ENCODE results near the gene NEK1.
"Not testable (repeated sequence)": the region's sequence is repeated elsewhere in the genome, so short reads cannot be mapped to it uniquely, and the experiment has no call there.

The NEK1 gene

DNA sequence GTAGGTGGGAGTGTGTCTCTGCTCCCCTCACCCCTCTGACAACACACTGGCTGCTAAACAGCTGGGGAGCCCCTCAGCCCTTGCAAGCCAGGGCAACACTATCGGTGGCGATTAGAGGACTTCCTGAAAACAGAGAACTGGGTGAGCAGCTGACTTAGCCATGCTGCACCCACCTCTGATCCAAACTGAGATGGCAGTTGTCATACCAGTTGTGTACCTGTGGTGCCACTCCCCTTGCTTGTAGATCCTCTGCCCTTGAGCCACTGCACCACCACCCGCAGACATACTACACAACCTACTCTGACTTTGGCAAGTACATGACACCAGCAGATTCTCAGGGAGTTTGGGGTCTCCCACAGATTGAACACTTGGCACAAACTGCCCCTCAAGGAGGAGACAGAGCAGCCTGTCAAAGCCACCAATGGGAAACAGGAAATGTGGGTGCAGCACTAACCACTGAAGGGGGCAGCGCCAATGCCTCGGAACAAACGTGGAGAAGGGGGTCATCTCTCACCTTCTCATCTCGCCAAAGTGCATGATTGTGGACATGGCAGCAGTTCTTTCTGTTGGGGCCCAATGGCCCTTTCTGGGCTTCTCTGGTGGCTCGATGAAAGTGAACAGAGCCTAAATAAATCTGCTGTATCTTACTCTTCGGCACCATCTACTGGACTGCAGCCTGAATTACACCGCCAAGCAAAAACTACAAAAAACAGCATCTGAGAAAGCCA is 119.8 kb downstream of the NEK1 start:
- no peak for DNase-seq

DNA sequence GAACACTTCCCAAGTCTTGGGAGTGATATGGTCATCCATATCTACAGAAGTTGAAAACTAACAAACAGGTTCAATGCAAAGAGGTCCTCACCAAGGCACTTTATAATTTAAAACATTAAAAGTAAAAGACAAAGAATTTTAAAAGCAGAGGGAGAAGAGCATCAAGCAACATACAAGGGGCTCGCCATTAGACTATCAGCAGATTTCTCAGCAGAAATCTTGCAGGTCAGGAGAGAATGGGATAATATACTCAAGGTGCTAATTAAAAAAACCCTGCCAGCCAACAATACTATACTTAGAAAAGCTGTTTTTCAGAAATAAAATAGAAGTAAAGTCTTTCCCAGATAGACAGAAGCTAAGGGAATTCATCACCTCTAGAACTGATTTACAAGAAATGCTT is 121.2 kb downstream of the NEK1 start:
- no peak for DNase-seq

DNA sequence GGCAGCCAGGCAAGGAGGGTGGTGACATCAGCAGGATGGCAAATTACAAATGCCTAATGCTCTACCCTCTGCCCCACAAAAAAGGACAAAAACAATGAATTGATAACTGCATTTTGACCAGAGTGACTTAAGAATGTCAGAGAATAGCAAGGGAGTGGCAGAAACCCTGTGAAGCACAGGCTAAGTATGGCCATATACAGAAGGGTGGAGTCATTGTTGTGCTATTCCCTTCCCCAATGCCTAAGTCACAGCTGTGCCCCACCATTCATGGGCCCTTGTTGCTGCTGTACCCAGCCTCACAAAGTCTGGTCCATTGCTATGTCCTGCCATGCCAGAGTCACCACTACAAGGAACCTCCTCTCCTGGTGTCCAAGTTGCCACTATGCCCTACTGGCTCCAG is 123.1 kb downstream of the NEK1 start:
- DNase-seq, result no peak

DNA sequence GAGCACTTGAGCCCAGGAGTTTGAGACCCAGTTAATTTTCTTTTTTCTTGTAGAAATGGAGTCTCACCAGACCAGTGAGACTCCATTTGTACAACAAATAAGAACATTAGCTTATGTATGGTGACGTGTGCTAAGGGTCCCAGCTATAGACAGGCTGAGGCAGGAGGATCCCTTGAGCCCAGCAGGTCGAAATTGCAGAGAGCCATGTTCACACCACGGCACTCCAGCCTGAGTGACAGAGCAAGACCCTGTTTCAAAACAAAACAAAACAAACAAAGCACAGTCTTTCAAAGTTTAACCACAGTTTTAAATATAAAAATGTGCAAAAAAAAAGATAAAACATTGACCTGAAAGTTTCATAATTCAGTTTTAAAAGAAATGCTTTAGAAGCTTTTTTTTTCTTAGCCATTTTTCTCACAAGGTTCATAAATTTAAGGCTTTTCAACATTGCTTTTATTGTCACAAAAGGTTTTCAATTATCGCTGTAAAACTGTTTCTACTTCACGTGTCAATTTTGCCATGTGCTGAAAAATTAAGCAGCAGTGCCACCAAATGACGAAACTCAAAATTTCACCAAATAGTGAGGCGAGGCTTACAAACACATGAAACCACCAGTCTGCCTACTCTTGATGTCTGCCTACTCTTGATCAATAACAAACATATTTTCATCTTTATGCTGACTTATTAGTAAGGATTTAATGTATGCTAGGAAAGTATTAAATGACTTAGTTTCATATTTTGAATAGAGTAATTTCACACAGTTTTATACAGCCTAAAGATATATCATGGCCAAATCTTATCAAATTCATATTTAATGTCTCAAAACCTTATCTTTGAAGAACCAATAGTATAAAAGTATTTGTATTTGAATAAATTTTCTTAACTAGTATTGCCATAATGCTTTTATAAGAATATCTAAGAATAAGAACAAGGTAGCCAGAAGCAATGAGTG is 126.3 kb downstream of the NEK1 start:
- DNase-seq, result no peak

DNA sequence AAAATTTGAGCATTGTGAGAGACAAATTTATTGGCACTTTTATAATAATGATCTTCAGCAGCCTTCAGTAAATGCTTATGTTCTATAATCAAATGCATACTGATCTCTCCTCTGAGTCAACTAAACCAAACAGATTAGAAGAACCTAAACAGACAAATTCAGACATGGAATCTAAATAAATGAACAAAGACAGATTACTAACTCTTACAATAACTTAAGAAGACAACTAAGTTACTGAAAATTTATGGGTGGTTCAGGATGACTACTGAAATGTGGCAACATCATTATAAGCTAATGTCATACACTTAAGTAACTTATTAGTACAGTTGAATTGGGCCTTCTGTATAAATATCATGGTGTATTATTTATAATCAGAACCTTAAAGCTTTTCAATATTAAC is 127.3 kb downstream of the NEK1 start:
- DNase-seq, result no peak

DNA sequence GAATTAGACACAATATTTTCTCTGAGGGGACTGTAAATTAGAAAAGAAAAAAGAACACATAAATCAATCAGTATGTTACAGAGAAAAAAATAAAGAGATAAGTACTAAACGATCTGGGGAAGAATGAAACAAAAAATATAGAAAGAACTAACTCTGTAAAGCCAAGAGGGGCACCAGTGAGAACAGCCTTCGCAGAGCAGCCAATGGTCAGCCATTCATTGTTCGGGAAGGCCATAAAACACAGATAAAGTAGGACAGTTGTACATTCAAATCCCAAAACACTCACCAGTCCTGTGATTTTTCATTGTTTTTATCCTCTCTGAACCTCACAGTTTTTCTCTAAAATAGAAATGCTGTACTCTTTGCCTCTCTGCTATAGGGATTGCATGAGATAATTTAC is 127.9 kb downstream of the NEK1 start:
- no peak for DNase-seq

DNA sequence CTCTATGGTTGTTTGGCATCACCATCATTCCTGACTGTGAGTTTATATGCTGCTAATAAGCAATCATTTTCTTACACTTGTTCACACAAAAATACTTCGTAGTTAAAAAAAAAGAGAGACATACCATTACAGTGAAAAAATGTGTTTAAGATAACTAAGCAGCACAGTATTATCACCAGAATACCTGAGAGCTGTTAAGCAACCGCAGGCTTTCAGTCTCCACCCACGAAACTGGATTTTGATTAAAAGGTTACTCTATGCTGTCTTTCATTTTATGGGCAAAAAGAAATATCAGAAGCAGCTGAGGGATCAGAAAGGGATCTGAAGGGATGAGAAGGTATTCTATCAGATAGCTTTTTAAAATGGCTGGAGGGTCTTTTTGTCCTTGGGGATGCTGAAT is 148.3 kb downstream of the NEK1 start:
- no peak for DNase-seq

DNA sequence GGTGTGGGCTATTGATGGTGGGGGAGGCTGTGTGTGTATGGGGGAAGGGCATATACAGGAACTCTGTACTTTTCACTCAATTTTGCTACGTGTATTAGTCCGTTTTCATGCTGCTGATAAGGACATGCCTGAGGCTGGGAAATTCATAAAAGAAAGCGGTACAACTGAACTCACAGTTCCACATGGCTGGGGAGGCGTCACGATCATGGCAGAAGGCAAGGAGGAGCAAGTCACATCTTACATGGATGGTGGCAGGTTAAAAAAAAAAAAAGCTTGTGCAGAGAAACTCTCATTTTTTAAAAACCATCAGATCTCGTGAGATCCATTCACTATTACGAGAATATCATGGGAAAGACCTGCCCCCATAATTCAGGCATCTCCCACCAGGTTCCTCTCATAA is 152.3 kb downstream of the NEK1 start:
- DNase-seq, result no peak

DNA sequence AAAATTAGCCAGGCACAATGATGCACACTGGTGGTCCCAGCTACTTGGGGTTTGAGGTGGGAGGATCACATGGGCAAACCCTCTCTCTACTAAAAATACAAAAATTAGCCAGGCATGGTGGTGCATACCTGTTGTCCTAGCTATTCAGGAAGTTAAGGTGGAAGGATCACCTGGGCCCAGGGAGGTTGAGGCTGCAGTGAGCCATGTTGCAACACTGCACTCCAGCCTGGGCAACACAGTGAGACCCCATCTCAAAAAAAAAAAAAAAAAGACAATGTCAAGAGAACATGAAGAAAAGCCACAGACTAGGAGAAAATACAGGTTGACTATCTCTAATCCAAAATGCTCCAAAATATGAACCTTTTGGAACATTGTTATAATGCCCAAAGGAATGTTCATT is 153.8 kb downstream of the NEK1 start:
- no peak for DNase-seq

DNA sequence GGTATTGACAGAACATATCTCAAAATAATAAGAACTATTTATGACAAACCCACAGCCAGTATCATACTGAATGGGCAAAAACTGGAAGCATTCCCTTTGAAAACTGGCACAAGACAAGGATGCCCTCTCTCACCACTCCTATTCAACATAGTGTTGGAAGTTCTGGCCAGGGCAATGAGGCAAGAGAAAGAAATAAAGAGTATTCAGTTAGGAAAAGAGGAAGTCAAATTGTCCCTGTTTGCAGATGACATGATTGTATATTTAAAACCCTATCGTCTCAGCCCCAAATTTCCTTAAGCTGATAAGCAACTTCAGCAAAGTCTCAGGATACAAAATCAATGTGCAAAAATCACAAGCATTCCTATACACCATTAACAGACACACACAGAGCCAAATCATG is 159.7 kb downstream of the NEK1 start:
- not testable (repeated sequence) for DNase-seq

DNA sequence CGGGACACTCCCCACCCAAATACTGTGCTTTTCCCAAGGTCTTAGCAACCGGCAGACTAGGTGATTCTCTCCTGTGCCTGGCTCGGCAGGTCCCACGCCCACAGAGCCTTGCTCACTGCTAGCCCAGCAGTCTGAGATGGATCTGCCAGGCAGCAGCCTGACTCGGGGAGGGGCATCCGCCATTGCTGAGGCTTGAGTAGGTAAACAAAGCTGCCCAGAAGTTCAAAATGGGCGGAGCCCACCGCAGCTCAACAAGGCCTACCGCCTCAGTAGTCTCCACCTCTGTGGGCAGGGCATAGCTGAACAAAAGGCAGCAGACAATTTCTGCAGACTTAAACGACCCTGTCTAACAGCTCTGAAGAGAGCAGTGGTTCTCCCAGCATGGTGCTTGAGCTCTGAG is 163.4 kb downstream of the NEK1 start:
- DNase-seq, result not testable (repeated sequence)

DNA sequence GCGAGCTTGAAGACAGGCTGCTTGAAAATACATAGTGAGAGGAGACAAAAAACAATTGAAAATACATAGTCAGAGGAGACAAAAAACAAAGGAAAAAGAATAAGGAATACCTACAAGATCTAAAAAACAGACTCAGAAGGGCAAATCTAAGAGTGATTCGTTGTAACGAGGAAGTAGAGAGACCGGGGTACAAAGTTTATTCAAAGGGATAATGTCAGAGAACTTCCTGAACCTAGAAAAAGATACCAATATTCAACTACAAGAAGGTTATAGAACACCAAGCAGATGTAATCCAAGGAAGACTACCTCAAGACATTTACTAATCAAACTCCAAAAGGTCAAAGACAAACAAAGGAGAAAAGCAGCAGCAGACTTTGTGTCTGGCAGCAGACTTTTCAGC is 165.6 kb downstream of the NEK1 start:
- no peak for DNase-seq

DNA sequence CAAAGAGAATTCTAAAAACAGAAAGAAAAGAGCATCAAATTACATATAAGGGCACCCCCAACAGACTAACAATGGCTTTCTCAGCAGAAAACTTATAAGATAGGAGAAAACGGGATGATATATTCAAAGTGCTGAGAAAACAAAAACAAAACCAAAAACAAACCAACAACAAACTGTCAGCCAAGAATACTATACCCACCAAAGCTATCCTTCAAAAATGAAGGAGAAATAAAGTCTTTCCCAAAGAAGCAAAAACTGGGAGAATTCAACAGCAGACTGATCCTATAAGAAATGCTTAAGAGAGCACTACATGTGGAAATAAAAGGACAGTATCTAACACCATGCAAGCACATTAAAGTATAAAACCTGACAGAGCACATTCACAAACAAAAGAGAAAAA is 168.6 kb downstream of the NEK1 start:
- DNase-seq, result no peak

DNA sequence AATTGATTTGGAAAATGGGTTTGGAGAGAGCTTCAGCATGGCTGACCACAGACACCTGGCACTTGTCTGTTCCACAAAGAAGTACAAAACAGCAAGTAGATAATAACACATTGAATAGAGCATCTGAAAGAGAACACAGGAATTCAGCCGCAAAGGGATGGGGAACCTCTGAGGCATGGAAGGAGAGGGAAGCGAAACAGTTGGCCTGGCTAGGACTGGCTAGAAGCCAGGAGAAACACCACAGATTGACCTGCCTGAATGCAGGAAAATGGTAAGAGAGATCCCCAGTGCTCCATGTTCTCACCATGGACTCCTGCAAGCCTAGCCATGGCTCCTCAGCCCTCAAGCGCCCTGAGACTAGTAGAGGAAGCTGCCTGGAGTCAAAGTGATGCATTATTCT is 171.9 kb downstream of the NEK1 start:
- no peak for DNase-seq

DNA sequence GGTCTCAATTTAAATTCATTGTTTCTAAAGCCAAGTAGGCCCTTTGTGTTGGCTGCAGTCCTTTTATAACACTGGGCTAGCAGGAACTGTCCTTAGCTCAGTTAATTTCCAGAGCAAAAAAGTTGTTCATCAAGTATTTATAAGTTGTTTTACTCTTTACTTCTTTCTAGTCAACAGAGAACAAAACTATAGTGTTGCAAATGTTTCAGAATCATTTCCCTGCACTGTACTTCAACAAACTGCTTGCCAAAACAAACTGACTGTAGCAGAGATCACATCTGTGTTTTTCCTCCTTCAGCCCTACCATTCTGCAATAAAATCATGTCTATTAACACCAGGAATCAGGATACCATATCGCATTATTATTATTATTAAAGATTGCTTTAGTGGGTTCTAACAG is 173.1 kb downstream of the NEK1 start:
- DNase-seq, result no peak

DNA sequence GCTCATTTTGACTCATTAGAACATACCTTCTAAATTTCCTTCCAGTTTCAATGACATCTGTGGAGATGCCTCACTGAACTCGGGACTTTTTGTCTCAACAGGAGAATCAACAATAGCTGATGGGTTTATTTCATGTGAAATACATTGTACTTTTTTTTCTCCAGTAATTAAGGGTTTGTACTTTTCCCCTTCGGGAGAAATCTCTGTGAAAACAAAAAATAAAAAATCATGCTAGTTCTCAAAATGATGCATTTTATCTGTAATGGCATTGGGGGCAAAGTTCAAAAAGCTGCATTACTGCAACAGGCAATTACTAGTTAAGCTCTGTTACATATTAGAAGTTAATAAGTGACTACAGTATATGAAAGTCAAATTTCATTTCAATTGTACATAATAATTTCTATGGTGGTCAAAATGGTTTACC is 174.3 kb downstream of the NEK1 start:
- no peak for DNase-seq

DNA sequence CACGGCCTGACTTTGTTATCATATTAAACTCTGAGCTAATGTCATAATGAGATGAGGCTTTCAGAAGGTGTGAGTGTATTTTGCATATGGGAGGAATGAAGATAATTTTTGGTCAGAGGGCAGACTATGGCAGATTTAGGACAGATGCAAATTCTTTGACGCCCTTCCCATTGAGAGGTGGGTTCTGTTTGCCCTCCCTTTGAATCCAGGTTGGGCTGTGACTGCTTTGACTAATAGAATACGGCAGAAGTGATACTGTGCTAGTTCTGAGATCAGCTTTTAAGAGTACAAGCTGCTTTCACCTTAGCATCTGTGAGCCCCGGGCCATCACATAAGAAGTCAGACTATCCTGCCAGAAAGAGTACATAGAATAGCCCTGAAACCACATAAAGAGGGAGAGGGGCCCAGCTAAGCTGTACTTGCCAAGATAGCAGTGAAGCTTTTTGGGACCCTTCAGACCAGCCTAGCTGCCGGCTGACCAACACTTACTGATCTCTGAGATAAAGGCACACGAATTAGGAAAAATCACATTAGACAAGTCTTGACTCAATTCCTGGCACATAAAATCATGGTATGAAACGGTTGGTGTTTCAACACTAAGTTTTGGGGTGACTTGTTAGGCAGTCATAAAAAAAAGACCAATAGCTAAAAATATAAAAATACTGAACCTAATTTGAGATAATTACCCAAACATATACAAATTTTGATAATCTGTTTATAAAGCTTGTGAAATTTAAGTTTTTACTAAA is 174.9 kb downstream of the NEK1 start:
- no peak for DNase-seq

DNA sequence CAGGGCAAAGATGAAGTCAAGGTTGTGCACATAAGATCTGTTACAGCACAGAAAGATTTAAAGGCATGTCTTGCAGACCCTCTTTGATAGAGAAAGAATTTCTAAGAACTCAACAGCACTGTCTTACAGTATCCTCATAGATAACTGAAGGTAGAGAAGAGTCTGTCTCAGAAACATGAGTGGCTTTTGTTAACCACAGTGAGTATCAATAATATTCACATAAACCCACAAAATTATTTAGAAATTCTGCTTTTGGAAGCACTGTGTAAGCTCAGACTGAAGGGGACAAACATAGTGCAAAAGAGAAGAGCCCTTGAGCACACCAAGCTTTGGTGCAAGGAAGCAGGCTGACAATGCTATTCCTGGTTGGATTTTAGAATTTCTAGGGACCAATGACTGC is 175.6 kb downstream of the NEK1 start:
- no peak for DNase-seq

DNA sequence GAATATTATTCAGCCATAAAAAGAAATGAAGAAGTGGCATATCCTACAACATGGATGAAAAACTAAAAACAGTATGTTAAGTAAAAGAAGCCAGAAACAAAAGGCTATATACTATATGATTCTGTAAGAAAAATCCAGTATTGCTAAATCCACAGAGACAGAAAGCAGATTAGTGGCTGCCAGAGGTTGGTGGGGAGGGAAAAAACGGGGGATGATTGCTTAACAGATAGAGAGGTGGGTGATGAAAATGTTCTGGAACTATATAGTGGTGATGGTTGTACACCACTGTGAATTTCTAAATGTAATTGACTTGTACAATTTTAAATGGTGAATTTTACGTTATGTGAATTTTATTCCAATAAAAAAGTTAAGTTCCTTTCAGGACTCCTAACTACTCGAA is 184.0 kb downstream of the NEK1 start:
- no peak for DNase-seq

DNA sequence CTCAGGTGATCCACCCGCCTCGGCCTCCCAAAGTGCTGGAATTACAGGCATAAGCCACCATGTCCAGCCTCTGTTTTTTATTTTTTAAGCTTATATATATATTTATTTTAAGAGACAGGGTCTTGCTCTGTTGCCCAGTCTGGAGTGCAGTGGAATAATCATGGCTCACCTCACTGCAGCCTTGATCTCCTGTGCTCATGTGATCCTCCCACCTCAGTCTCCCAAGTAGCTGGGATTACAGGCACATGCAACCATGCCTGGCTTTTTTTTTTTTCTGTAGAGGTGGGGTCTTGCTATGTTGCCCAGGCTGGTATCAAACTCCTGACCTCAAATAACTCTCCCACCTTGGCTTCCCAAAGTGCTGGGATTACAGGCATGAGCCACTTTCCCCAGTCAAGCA is 184.7 kb downstream of the NEK1 start:
- DNase-seq, result not testable (repeated sequence)

DNA sequence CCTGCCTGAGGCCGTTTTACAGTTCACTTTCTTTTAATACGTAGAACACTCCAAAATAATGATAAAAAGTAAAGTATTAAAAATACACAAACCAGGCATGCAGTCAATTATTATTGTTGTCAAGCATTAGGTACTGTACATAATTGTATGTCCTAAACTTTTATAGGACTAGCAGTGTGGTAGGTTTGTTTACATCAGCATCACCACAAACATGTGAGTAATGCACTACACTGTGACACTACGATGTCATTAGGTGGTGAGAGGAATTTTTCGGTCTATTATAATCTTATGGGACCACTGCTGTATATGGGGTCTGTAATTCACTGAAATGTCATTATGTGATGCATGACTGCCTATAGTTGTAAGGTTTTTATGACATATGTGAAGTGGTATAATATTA is 192.1 kb downstream of the NEK1 start:
- DNase-seq, result no peak

DNA sequence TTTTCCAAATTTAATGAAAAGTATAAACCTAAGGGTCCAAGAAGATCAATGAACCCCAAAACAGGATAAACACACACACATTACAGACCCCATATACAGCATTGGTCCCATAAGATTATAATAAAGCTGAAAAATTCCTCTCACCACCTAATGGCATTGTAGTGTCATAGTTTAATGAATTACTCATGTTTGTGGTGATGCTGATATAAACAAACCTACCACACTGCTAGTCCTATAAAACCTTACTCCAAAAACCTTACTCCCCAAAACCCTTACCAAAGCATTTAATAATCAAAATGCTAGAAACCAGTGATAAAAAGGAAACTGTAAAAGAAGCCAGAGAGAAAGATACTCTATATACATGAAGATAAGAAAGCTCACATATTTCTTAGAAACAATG is 193.5 kb downstream of the NEK1 start:
- DNase-seq, result no peak

DNA sequence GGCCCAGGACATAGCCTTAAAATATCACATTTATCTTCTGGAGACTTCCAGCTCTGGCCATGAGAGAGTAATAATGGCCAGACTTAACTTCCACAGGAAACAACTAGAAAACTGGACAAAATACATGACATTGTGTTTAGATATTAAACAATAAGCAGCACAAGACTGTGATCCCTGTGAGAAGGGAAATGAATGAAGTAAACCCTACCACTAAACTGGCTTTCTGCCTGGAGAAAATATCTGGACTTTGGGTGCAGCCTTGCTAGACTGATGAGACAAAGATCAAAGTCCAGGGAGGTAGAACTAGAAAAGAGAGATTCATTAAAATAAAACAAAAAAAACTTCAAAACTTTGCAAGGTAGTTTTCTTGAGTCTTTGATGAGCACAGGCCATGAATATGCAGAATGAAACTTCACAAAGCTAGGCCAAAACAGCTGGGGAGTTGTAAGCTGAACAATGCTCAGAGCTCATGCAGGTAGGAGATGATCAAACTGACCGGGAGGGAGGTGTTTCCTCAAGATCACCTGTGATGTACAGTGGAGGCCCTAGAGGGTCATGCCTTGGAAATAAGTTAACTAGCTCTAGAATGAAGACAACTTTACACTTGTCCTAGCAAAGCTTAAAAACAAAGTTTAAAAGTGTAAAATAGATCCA is 194.6 kb downstream of the NEK1 start:
- DNase-seq, result no peak
